NCI-H146 treated with DMSO at 0.1 percent for 48 hours (cell line): ENCODE results near the gene CARD16.
"Not testable (repeated sequence)": the region's sequence is repeated elsewhere in the genome, so short reads cannot be mapped to it uniquely, and the experiment has no call there.

Experiments used
- DNase-seq: peaks from one replicate; lab custom pipeline; 2025; ENCODE audit not compliant: unreplicated experiment; lab: John Stamatoyannopoulos, UW

Gene CARD16

DNA sequence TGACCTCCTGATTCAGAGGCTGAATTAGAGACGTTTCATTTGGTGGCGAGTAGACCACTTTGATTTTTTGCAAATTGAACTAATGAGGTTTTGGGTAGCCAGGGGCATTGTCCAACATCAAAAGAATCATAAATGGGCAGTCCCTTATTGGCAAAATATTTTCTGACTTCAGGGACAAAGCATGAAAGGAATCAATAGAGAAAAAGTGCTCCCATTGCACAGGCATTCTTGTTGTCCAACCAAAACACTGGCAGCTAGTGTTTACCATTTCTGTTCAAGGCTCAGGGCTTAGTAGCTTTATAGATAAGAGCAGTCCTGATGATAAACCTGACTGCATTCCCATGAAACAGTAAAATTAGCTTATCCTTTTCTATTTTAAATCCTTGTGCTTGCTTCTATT, 6.4 kb upstream of the CARD16 start:
- no peak for DNase-seq

DNA sequence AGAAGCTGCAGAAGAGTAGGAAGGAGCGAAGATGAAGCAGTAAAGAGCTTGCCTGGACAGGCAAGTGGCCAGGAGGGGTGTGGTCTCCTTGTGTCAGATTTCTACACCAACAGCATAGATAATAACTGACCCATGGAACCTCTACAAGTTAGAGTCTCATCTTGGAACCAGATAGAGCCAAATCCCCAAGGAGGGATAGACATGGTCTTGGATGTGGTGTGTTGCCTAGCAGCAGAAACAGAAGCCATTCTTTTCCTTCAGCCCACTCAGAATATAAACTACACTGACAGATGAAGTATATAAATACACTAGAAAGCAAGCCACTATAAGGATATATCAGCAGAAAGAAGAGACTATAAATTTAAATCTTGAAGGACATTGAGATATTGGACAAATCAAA, 4.3 kb upstream of the CARD16 start:
- DNase-seq: no peak

DNA sequence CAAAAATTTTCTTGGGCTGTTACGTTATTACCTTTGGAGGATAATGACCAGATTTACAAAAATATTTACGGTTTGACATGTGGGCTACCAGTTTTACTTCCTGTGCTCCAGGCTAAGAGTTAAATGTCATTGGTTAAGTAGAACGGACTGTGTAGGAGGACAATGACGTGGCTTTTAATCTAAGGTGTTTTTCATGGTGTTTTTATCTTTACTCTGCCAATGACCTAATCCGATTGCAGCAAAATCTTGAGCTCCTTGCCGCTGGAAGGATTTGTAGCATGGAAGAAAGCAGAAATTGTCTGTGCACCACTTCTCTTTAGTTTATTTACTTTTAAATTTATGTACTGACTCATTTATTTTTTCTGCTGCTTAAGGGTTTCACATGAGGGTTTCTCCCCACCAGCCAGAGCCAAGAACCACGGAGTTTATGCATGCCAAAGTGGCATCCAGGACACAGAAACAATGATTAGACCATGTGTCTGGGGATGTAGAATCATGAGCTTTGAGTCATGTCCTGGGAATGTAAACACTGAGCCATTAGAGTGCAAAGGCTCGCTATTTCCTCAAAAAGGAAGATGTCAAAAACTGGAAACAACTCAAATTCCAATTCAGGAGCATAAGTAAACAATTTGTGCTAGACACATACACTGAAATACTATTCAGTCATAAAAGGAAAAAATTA, 1.9 kb upstream of the CARD16 start:
- DNase-seq: no peak

DNA sequence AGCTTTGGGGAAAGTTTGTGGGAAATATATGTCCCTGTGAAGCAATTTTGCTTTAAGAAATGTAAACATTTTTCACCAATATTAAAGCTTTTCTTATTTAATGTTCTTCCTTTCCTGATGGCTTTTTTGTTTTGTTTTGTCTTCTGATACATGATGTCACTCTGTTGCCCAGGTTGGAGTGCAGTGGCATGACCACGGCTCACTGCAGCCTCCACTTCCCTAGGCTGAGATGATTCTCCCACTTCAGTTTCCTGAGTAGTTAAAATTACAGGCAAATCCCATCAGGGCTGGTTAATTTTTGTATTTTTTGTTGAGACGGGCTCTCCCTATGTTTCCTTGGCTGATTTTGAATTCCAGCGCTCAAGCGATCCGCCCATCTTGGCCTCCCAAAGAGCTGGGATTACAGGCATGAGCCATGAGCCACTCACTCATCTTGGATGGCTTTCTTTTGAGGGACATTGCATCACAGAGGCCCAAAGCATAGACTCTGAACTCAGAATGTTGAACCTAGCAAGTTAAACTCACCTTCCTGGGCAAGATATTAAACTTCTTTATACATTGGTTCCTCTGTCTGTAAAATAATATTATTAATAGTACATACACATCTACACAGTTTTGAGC, 651 bp upstream of the CARD16 start:
- no peak for DNase-seq

DNA sequence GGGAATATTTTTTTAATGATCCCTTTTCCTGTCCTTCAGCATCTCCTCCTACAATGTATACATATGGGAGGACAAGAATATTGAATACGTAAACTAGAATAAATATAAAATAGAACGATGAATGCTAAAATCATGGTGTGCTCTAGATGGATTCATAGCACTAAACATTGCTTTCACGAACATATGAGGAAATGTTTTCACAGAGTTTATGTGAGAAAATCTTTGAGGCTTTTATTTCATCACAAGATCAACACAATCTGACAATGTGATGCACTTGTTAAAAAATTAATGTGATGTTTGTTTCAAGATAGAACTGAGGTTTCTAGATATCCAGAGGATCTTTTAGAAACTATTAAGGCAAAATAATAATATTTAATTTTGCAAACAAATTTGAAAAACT, 3.0 kb downstream of the CARD16 start:
- no peak for DNase-seq

DNA sequence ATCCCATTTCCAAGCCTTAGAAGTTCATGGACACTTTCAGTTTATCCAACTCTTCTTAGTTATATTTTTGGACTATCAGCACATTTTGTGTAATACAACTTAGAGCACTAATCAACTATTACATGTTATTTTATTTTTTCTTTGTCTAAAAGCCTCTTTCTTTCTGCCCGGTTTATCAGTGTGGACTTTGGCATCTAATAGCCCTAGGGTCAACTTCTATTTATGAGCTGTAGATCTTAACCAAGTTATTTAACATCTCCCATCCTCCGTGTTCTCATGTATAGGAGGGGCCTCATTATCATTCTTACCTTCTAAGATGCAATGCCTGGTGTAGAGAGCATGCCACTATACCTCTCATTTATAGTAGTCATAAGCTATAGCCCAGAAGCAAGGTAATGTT, 4.4 kb downstream of the CARD16 start:
- no peak for DNase-seq

DNA sequence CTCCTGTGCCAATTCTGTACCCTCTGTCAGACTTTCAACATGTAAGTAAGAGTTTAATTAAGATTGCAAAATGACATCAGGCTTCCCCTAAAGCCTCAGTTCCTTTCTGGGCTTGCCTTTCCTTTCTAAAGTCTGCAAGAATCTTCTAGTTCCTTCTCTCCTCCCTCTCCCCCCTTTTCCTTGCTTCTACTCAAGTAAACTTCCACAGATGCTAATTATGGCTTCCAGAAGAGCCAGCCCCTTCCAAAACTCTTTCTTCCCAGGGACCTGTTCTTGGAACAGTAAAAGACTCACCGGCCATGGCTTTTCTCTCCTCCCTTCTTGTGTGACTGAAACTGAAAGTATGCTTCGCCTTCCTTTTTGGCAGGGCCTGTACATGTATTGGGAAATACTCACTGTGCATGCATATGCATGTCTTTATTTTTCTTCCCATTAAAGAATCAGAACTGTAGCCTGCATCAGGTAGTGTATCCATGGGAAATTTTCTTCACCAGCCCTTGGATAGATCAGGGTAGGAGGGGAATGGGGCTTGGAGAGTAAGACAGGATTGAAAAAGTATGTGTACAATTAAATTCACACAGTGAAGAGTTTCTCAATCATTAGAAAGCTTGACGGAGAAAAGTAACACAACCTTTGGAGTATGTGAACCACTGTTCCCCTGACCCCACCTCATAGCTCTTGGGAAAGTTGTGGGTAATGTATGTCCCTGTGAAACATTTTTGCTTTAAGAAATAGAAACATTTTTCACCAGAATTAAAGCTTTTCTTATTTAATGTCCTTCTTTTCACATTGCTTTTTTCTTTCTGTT, 10.1 kb downstream of the CARD16 start, which contains the start of gene CASP1:
CASP1 (minus strand) TSS at position 332 of the 808 bp plus-strand sequence; CDS start at position 301, 31 bp downstream.
- no peak for DNase-seq

DNA sequence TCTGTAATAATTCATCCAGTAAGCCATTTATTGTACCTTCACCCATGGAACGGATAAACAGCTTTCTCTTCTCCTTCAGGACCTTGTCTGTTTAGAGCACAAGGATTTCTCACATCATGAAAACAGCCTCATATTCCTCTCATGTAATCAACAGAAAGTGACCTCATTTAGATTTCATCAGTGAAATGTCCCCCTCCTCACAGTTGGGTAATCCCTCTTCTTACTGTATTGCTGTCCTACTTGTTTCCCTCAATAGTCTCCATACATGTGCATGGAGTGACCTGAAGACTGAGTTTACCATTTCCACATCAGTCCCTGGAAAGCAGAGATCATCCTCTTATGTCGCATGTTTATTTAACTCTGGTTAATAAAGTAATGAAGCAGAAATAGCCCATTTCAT, 10.7 kb downstream of the CARD16 start:
- not testable (repeated sequence) for DNase-seq

DNA sequence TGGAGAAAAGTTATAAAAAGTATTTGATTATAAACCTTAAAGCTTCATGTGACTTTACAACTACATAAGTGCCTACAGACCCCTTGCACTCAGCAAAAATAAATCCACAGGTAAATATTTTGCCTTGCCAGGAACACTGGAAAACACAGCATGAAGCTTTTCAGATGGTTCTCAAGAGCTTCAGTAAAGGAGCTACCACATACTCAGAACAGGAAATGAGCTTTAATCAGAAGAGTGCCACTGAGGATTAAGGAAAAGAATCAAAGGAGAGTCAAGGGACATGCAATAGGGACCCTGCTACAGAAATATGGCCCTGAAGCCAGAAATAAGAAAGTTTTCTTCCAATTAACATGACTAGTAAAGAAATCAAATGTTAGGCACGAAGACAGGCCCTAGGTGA, 11.4 kb downstream of the CARD16 start:
- DNase-seq: no peak

DNA sequence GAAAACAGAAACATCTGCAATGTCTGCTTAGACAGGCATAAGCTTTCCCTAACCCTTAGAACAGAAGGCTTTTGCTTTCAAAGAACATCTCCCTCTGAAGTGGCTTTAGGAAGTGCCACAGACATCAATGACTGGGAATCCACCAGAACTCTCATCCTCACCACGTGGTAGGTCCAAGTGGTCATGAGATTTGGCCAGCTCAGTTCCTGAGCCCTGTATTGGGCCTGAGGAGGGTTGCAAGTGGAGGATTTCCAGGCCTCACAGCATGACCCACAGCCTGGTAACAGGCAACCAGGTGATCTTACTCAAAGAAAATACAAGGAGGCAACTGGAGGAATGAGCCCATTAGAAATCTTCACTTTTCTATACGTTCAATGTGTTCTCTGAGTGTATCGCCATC, 11.8 kb downstream of the CARD16 start:
- DNase-seq: no peak

DNA sequence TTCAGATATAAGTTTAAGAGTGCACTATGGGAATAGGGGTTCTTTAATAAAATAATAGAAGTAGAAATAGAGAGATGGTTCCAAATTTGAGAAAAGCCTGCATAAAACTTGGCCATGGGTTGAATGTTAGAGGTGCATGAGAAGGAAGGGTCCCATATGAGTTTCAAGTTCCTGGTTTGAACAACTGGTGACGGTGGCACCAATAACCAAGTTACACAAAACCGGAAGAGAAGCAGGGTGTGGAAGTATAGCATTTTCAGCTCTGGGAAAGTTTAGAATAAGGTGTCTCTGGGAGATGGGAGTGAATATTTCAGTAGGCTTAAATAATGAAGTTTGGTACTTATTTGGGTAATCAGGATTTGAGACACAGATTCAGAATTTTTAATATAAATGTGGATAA, 12.6 kb downstream of the CARD16 start:
- no peak for DNase-seq

DNA sequence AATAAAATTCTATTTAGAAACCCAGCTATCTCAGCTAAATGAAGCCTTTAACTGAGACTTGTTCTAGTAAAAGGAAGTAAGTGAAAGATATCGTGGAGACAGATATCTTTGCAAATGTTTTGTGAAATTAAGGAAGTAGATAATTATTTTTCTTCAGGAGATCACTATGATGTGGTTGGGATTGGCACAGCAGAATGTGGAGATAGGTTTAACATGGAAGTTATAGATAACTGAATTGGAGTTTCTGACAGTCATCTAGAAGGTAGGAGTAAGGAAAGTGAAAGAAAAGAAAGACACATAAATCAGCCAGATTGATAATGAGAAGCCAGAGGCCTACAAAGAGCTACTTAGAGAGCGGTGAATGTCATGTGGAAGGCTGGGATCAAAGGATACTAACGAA, 17.5 kb downstream of the CARD16 start:
- DNase-seq: no peak

DNA sequence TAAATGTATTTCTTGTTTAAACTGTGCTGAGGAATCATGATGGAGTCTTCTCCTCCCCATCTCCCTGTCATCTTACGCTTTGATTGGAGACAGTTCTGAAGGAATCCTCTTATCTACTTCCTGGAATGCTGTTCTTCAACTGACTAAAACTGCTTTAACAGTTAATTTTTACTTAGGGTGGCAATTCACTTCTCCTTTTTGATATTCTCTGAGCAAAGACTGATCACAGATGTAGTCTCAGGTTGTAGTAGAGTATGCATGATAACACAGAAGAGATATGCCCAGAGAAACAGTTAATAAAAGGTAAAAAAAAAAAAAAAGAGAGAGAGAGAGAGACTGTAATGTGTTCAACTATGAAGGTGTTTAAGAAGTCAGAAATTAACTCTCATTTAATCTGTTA, 20.7 kb downstream of the CARD16 start:
- DNase-seq: no peak

DNA sequence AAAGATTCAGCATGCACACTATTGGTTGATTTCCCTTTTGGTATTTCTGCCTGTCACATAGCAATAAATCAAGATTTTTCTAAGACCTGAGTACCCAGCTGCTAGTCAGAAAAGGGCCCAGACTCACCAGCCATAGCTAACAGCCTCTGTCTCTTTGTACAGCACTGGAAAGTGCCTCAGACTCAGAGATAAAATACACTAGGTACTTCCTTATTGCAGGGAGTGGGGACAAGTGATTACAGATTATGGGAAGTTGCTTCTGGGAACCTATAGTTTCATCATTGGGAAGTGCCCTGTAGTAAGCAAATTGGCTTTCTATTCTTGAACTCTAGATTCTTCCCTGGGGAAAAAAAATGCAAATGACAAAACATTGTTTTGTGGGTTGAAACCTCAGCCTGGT, 22.1 kb downstream of the CARD16 start, which contains the start of gene CASP5:
CASP5 (minus strand) TSS at position 166 of the 400 bp plus-strand sequence; CDS start at position 134, 32 bp downstream.
- DNase-seq: no peak

DNA sequence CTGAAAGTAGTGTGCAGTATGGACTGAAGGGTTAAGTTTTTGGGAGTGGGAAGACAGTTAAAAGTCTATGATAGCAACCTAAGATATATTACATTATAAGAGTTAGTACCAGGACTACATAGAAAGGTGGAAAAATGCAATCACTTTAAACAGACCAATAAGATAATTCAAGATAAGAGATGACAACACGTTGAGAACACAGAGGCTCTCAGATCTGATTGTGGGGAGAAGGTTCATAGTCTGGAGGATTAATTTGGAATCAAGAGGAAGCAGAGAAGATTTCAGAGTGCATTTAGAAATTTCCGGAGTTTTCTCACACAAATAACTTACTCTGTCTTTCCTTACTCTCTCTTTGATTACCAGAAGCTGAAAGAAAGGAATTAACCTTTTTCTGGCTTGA, 22.6 kb downstream of the CARD16 start:
- DNase-seq: no peak

DNA sequence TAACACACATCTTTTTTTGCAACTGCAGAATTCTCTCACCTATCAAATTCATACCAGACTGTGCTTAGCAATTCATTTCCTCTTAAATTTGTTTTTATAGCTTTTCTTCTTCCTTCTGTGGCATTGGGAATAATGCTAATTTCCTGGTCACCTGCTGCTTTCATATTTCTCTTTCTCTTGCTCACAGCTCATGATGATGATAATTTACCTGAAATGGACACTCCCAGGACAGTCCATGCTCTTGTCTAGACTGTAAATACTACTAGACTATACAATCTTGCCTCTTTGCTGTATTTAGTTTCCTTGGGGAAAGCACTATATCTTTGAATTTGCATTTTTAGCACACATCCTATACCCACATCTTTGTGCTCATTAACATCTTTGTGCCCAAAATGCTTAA, 37.7 kb downstream of the CARD16 start:
- no peak for DNase-seq

DNA sequence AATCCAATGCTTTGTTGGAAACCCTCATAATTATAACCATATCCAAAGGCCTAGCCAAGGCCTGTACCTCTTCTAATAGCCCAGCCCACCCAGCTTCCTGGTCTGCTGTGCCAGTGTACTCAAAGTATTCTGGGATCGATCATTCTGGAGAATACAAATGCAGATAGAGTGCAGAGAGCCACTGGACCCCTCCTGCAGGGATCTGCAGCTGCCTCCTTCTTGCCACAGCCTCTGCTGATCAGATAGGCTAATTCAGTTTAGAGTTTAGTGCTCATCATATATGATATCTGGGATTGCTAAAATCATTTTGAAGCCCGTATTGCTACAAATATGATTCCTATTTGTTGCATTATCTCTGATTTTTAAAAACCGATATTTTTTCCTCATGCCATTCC, 39.7 kb downstream of the CARD16 start:
- no peak for DNase-seq

DNA sequence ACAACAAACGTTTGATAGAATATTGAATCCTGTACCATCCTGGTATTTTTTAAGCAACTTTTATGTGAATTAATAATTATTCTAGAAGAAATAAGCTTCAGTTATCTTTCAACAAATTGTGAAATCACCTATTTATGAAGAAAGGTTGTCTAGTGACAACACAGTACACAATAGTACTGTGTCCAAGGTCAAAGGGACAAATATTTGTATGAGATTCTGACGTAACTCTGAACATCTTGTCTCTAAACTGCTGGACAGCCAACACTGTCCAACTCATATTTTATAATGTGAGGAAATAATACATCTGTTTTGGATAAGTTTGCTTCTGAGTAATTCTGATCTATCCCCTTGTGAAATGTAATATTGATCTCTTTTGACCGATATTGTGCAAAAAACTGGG, 41.1 kb downstream of the CARD16 start:
- DNase-seq: no peak

DNA sequence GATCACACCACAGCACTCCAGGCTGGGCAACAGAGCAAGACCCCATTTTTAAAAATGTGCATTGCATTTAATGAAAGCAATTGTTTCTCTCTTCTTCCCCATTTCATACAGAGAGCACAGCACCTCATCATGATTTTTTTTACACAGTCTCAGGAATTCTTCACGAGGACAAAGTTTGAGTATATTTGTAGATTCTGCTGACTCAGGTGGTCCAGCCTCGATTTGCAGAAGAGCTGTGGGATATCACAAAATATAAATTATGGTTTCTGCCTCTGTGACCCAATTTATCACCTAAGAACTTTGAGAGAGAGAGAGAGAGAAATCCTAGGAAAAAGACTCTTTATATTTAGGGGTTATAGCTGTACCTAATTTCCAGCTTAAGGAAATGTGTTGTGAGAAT, 42.0 kb downstream of the CARD16 start:
- no peak for DNase-seq

DNA sequence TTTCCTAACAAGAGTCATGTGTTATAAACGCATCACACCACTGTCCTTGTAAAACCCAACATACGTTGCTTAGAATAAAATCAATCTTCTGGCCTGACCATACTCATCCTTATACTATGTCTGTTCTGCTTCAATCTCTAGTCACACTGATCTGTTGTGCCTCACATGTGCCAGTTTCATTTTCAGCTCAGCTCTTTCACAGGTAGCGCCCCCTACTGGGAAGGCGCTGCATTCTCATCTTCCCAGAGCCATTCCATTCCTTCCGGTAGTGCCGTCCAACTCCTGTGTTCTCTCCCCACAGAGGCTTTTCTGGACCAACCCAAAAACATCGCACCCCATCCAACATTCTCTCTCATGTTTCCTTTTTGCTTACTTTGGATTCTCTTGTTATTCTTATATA, 44.3 kb downstream of the CARD16 start:
- no peak for DNase-seq

DNA sequence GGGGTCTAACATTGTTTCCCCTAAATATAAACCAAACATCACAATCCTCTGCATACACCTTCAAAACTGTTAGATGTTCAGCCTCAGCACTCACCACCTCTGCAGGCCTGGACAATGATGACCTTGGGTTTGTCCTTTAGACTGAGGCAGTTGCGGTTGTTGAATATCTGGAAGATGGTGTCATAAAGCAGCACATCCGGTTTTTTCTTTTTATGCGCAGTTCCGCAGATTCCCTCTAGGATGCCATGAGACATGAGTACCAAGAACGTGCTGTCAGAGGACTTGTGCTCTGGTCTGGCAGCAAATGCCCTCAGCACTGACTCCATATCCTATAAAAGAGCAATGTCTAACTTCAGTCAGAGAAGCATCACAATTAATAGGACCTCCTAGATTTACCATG, 45.0 kb downstream of the CARD16 start:
- DNase-seq: no peak

DNA sequence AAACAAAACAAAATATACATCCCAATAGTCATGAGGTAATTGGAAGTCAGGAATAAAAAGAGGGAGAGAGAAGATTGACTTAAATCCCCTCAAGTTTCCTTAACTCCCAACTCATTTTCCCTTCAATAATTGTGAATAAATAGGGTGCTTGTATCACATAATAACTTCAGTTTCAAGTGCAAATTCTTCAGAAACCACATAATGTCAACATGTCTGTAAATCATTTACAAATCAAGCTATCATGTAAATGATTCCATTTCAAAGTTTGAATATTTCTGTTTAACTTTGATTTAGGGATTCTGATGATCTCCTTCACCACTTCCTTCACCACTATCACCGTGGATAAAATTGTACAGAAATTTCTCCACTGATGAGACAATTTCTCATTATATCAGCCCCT, 45.4 kb downstream of the CARD16 start:
- no peak for DNase-seq
